H9 (cell line): ENCODE results near the gene GPR84. TPM values are rescaled to one million over a fixed set of nuclear protein-coding genes. Genes with fewer than 3 reads are reported as not detected.

Experiments
- DNase-seq: peaks from one replicate; pipeline ENCODE4 v3.0.0-alpha.2; 2017
- H2AFZ ChIP-seq: one replicate; pipeline ENCODE4 v1.6.1; 2013; ENCODE audit warnings: mild to moderate bottlenecking, low read length, control low read depth, moderate library complexity
- H2AK5ac ChIP-seq: 2 replicates; pipeline ENCODE4 v1.6.1; 2013; ENCODE audit warnings: low read length, control low read depth, mixed read lengths; ENCODE audit not compliant: insufficient read length
- H2BK120ac ChIP-seq: one replicate; pipeline ENCODE4 v1.6.1; 2013; ENCODE audit warnings: low read depth, mild to moderate bottlenecking, low read length, control low read depth, inconsistent platforms; ENCODE audit not compliant: poor library complexity, severe bottlenecking
- H2BK12ac ChIP-seq: 2 replicates; pipeline ENCODE4 v1.6.1; 2013; ENCODE audit warnings: low read length, control low read depth, mixed read lengths, low read depth; ENCODE audit not compliant: insufficient read length
- H2BK15ac ChIP-seq: 2 replicates; pipeline ENCODE4 v1.6.1; 2013; ENCODE audit warnings: low read depth, low read length, control low read depth
- H2BK20ac ChIP-seq: one replicate; pipeline ENCODE4 v1.6.1; 2013; ENCODE audit warnings: low read depth, mild to moderate bottlenecking, low read length, control low read depth, inconsistent platforms; ENCODE audit not compliant: poor library complexity, severe bottlenecking
- H2BK5ac ChIP-seq: 2 replicates; pipeline ENCODE4 v1.6.1; 2013; ENCODE audit warnings: low read length, control low read depth, mixed read lengths; ENCODE audit not compliant: insufficient read length
- H3K14ac ChIP-seq: 2 replicates; pipeline ENCODE4 v1.6.1; 2013; ENCODE audit warnings: low read length, control low read depth; ENCODE audit not compliant: insufficient read depth
- H3K18ac ChIP-seq: 2 replicates; pipeline ENCODE4 v1.6.1; 2013; ENCODE audit warnings: low read depth, mild to moderate bottlenecking, mixed read lengths, low read length, control low read depth; ENCODE audit not compliant: insufficient read length
- H3K23ac ChIP-seq: 2 replicates; pipeline ENCODE4 v1.6.1; 2013; ENCODE audit warnings: low read length, control low read depth, mixed read lengths, low read depth; ENCODE audit not compliant: insufficient read length
- H3K23me2 ChIP-seq: 2 replicates; pipeline ENCODE4 v1.6.1; 2013; ENCODE audit warnings: low read depth, mild to moderate bottlenecking, mixed read lengths, low read length, control low read depth; ENCODE audit not compliant: insufficient read length, poor library complexity, severe bottlenecking
- H3K27ac ChIP-seq: 2 replicates; pipeline ENCODE4 v1.5.1; 2013; ENCODE audit warnings: low read length, control low read depth, mixed read lengths, low read depth; ENCODE audit not compliant: insufficient read length
- H3K27me3 ChIP-seq: 2 replicates; pipeline ENCODE4 v1.6.1; 2013; ENCODE audit warnings: low read length, control low read depth, inconsistent platforms; ENCODE audit not compliant: insufficient read depth
- H3K4ac ChIP-seq: 2 replicates; pipeline ENCODE4 v1.6.1; 2013; ENCODE audit warnings: low read depth, mild to moderate bottlenecking, control low read depth, inconsistent platforms, low read length, moderate library complexity
- H3K4me1 ChIP-seq: 2 replicates; pipeline ENCODE4 v1.6.1; 2013; ENCODE audit warnings: low read length, control low read depth, inconsistent platforms; ENCODE audit not compliant: insufficient read depth
- H3K4me2 ChIP-seq: 2 replicates; pipeline ENCODE4 v1.6.1; 2013; ENCODE audit warnings: low read length, control low read depth, mixed read lengths; ENCODE audit not compliant: insufficient read length, insufficient read depth
- H3K56ac ChIP-seq: 2 replicates; pipeline ENCODE4 v1.6.1; 2013; ENCODE audit warnings: low read depth, mild to moderate bottlenecking, mixed read lengths, low read length, control low read depth; ENCODE audit not compliant: insufficient read length
- H3K79me1 ChIP-seq: 2 replicates; pipeline ENCODE4 v1.6.1; 2013; ENCODE audit warnings: low read depth, mild to moderate bottlenecking, moderate library complexity, low read length, control low read depth, inconsistent platforms; ENCODE audit not compliant: insufficient read depth, poor library complexity, severe bottlenecking
- H3K79me2 ChIP-seq: 2 replicates; pipeline ENCODE4 v1.6.1; 2013; ENCODE audit warnings: low read length, control low read depth, inconsistent platforms; ENCODE audit not compliant: insufficient read depth
- H3K9ac ChIP-seq: 2 replicates; pipeline ENCODE4 v1.6.1; 2013; ENCODE audit warnings: low read length, control low read depth, mixed read lengths; ENCODE audit not compliant: insufficient read length; ENCODE audit errors: extremely low read depth
- H3K9me3 ChIP-seq: one replicate; pipeline ENCODE4 v1.6.1; 2013; ENCODE audit warnings: low read depth, low read length, inconsistent platforms; ENCODE audit not compliant: control insufficient read depth
- H3T11ph ChIP-seq: one replicate; pipeline ENCODE4 v1.6.1; 2013; ENCODE audit warnings: mild to moderate bottlenecking, low read length, control low read depth, inconsistent platforms
- H4K20me1 ChIP-seq: one replicate; pipeline ENCODE4 v1.6.1; 2013; ENCODE audit not compliant: control insufficient read depth, insufficient read length, insufficient read depth
- H4K5ac ChIP-seq: 2 replicates; pipeline ENCODE4 v1.6.1; 2013; ENCODE audit warnings: low read depth, mild to moderate bottlenecking, mixed read lengths, low read length, control low read depth; ENCODE audit not compliant: insufficient read length
- H4K8ac ChIP-seq: replicated peaks from 2 replicates; pipeline ENCODE4 v1.6.1; 2013; ENCODE audit warnings: low read length, control low read depth, mixed read lengths, low read depth; ENCODE audit not compliant: insufficient read length
- H4K91ac ChIP-seq: 2 replicates; pipeline ENCODE4 v1.6.1; 2013; ENCODE audit warnings: low read depth, mild to moderate bottlenecking, moderate library complexity, mixed read lengths, low read length, control low read depth; ENCODE audit not compliant: insufficient read length
- H3K27ac Mint-ChIP-seq, 3 experiments: 2 replicates in 2 of 3; 3 replicates in 1 of 3; pipeline ENCODE4 v1.8.0; 2020 to 2021; ENCODE audit warnings: mixed read lengths in 3 of 3, mild to moderate bottlenecking in 1 of 3, moderate library complexity in 1 of 3
- H3K27me3 Mint-ChIP-seq: 2 replicates; pipeline ENCODE4 v1.8.0; 2021; ENCODE audit warnings: low read depth, mild to moderate bottlenecking, moderate library complexity, mixed read lengths
- H3K36me3 Mint-ChIP-seq, 3 experiments: 2 replicates in 2 of 3; 3 replicates in 1 of 3; pipeline ENCODE4 v1.8.0; 2020 to 2021; ENCODE audit warnings: low read depth in 3 of 3, mixed read lengths in 3 of 3; ENCODE audit not compliant: insufficient read depth in 1 of 3
- H3K4me1 Mint-ChIP-seq, 2 experiments: 2 replicates each; pipeline ENCODE4 v1.8.0; 2020; ENCODE audit warnings: mixed read lengths in 2 of 2
- H3K4me3 Mint-ChIP-seq, 2 experiments: 2 replicates in 1 of 2; 3 replicates in 1 of 2; pipeline ENCODE4 v1.8.0; 2020 to 2021; ENCODE audit warnings: mild to moderate bottlenecking in 2 of 2, mixed read lengths in 2 of 2, moderate library complexity in 1 of 2
- H3K9me3 Mint-ChIP-seq, 2 experiments: 2 replicates in 1 of 2; 3 replicates in 1 of 2; pipeline ENCODE4 v1.8.0; 2020; ENCODE audit warnings: mild to moderate bottlenecking in 2 of 2, mixed read lengths in 2 of 2, moderate library complexity in 1 of 2
- WGBS: extraction: QIAGEN DNeasy Blood & Tissue Kit; methylation state at CpG from one replicate; pipeline ENCODE4 v1.1.7; 2013; ENCODE audit warnings: missing lambda C conversion rate, low lambda C conversion rate, mixed read lengths; ENCODE audit not compliant: insufficient read length; ENCODE audit errors: extremely low coverage; 5-methylcytosine and 5-hydroxymethylcytosine counted together
- total RNA-seq: library from RNA; stranded (reverse); gene quantifications from 2 replicates; pipeline ENCODE4 v1.2.1, GENCODE V29; 2021
- TF ChIP-seq, protein P1 (sequence below): fragments of 200-600 bp; sonication (generic); conservative IDR thresholded peaks from 3 replicates; pipeline ENCODE4 v1.8.0; 2021; ENCODE audit warnings: antibody characterized with exemption, mild to moderate bottlenecking

GPR84 gene
- total RNA-seq, 1 experiment from 2014 or later: not detected

DNA sequence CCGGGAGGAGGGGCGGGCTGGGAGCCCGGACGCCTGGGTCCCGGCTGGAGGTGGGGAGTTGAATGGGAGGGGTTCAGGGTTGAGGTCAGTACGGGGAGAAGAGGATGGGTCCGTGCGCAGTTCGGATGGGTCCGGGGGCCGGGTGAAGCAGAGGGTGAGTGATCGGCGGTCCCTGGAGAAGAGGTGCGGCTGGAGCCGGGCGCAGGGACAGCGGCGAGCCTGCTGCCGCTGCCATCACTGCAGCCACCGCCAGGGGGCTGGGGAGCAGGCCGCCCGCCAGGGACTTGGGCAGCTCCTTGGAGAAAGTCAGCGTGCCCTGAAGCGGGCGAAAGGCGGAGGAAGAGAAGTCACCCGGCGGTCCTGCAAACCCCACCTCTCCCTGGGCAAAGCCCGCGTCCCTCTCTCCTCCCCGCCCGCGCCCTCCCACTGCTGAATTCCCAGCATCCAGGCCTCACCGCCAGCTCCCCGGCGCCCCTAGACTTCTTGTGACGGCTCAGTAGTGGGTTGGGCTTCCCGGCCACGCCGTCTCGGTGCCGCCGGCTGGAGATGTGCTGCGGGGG is 6.0 kb upstream of the GPR84 start:
- TF ChIP-seq, protein P1, sequence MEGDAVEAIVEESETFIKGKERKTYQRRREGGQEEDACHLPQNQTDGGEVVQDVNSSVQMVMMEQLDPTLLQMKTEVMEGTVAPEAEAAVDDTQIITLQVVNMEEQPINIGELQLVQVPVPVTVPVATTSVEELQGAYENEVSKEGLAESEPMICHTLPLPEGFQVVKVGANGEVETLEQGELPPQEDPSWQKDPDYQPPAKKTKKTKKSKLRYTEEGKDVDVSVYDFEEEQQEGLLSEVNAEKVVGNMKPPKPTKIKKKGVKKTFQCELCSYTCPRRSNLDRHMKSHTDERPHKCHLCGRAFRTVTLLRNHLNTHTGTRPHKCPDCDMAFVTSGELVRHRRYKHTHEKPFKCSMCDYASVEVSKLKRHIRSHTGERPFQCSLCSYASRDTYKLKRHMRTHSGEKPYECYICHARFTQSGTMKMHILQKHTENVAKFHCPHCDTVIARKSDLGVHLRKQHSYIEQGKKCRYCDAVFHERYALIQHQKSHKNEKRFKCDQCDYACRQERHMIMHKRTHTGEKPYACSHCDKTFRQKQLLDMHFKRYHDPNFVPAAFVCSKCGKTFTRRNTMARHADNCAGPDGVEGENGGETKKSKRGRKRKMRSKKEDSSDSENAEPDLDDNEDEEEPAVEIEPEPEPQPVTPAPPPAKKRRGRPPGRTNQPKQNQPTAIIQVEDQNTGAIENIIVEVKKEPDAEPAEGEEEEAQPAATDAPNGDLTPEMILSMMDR: peak; percentile 98
- Histone ChIP-seq H2BK20ac (no peak overlapping the region), H2BK120ac (no peak overlapping the region), H3K4ac (no peak overlapping the region), H2BK12ac (no peak overlapping the region), H2BK5ac (no peak overlapping the region), H3K18ac (no peak overlapping the region), H3K23ac (no peak overlapping the region), H3K23me2 (peaks cover 12% of the 10 kb centered on the region), H3K27ac (no peak overlapping the region), H4K5ac (no peak overlapping the region), H2BK15ac (no peak overlapping the region), H3K4me2 (peak overlapping the region; percentile 82), H3K4me1 (no peaks in the 10 kb centered on the region), H4K8ac (no peak overlapping the region), H3K79me2 (no peaks in the 10 kb centered on the region), H3K27me3 (peaks cover 2% of the 10 kb centered on the region; the same call in 1 of the 2 replicates), H3K9ac (no peak overlapping the region), H3K14ac (no peak overlapping the region), H4K91ac (no peak overlapping the region), H2AFZ (no peak overlapping the region), H3K79me1 (no peaks in the 10 kb centered on the region), H3K9me3 (no peaks in the 10 kb centered on the region), H3T11ph (no peak overlapping the region), H2AK5ac (no peak overlapping the region), H3K56ac (no peak overlapping the region), H4K20me1 (no peaks in the 10 kb centered on the region)
- H3K9me3 Mint-ChIP-seq: no peaks in the 10 kb centered on the region
- WGBS: no CpG with 5 or more reads among the region's 44 CpGs
- H3K4me3 Mint-ChIP-seq: peak overlapping the region; percentile 53 to 68; a peak in 4 of 5 replicates
- peak; percentile 94 for DNase-seq
- peaks cover 41% of the 10 kb centered on the region for H3K27me3 Mint-ChIP-seq
- no peak overlapping the region for H3K27ac Mint-ChIP-seq
- peaks cover 23 to 24% of the 10 kb centered on the region in 2 experiments for H3K4me1 Mint-ChIP-seq
- peaks cover 4 to 25% (median 15%) of the 10 kb centered on the region in 3 experiments; a peak in 6 of 7 replicates for H3K36me3 Mint-ChIP-seq
